Brain microvascular endothelial cell (primary cell): ENCODE results near the gene OR4D11.
"Not testable (repeated sequence)": the region's sequence is repeated elsewhere in the genome, so short reads cannot be mapped to it uniquely, and the experiment has no call there.

Experiments
- DNase-seq: peaks from one replicate; pipeline ENCODE4 v3.0.0-alpha.2; 2020
- H3K27ac ChIP-seq: fragments of 250-450 bp; sonication (Bioruptor Pico); 2 replicates; pipeline ENCODE4 v1.5.1; 2020; ENCODE audit warnings: mild to moderate bottlenecking, moderate library complexity
- H3K27me3 ChIP-seq: fragments of 250-450 bp; sonication (Bioruptor Pico); replicated peaks from 2 replicates; pipeline ENCODE4 v1.5.1; 2020; ENCODE audit warnings: mild to moderate bottlenecking
- H3K36me3 ChIP-seq: fragments of 250-450 bp; sonication (Bioruptor Pico); replicated peaks from 2 replicates; pipeline ENCODE4 v1.5.1; 2020; ENCODE audit warnings: mild to moderate bottlenecking
- H3K4me3 ChIP-seq: 2 replicates; pipeline ENCODE4 v1.5.1; 2011; ENCODE audit warnings: low read depth, mild to moderate bottlenecking, control low read depth, low read length, moderate library complexity
- in situ Hi-C: cut with HindIII; loops from 2 replicates; pipeline ENCODE4 v1.10.0; 2017; ENCODE audit warnings: low sequenced_read_pairs, low pct_ligation_motif_present
- TF ChIP-seq, protein P1 (sequence below): IDR thresholded peaks from 2 replicates; pipeline ENCODE4 v1.5.1; 2011; ENCODE audit warnings: low read depth, mild to moderate bottlenecking, moderate library complexity, low read length, control low read depth, inconsistent platforms; ENCODE audit errors: missing control alignments

The OR4D11 gene

DNA sequence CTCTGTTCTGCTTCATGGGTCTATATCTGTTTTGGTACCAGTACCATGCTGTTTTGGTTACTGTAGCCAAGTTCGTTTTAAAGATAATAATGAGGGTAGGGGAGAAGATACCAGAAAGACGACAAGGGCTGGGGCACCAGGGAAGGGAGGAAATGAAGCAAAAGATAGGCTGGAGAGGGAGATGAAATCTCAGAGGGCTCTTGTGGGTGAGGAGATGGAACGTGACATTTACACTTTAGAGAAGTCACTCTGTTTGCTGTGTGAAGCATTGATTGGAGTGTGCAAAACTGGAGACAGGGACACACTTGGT, 41.4 kb downstream of the OR4D11 start:
- in situ Hi-C loops = no loop called here
- DNase-seq = no peak
- Histone ChIP-seq H3K27ac (peak overlapping the region; percentile 85), H3K4me3 (no peak overlapping the region), H3K27me3 (no peaks in the 10 kb centered on the region), H3K36me3 (no peaks in the 10 kb centered on the region)
- TF ChIP-seq, protein P1, sequence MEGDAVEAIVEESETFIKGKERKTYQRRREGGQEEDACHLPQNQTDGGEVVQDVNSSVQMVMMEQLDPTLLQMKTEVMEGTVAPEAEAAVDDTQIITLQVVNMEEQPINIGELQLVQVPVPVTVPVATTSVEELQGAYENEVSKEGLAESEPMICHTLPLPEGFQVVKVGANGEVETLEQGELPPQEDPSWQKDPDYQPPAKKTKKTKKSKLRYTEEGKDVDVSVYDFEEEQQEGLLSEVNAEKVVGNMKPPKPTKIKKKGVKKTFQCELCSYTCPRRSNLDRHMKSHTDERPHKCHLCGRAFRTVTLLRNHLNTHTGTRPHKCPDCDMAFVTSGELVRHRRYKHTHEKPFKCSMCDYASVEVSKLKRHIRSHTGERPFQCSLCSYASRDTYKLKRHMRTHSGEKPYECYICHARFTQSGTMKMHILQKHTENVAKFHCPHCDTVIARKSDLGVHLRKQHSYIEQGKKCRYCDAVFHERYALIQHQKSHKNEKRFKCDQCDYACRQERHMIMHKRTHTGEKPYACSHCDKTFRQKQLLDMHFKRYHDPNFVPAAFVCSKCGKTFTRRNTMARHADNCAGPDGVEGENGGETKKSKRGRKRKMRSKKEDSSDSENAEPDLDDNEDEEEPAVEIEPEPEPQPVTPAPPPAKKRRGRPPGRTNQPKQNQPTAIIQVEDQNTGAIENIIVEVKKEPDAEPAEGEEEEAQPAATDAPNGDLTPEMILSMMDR = no peak

DNA sequence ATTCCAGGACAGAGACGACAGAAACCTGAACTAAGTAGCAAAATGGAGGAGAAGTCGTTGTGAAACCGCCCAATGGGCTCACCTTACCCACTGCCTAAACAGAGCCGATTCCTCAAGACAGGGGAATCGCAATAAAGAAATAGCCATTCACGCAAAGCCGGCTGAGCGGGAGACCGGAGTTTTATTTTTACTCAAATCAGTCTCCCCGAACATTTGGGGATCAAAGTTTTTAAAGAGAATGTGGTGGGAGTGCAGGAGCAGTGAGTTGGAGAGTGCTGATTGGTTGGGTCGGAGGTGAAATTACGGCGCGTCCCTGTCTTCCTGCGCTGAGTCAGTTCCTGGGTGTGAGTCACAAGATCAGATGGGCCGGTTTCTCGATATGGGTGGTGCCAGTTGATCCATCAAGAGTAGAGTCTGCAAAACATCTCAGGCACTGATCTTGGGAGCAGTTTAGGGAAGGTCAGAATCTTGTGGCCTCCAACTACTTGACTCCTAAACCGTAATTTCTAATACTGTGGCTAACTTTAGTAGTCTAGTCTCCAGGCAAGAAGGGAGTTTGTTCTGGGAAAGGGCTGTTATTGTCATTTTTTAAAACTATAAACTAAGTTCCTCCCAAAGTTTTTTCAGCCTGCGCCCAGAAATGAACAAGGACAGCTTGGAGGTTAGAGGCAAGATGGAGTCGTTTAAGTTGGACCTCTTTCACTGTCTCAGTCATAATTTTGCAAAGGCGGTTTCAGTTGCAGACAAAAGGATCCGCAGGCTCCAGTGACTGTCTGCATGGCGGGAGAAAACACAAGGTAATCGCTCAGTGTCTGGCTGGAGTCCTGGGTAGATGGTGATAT, 42.0 kb downstream of the OR4D11 start:
- TF ChIP-seq, protein P1 = no peak
- in situ Hi-C loops = no loop called here
- H3K4me3 ChIP-seq = no peak overlapping the region
- H3K36me3 ChIP-seq = no peaks in the 10 kb centered on the region
- no peaks in the 10 kb centered on the region for H3K27me3 ChIP-seq
- H3K27ac ChIP-seq = peak overlapping the region; percentile 85
- peak; percentile 92 for DNase-seq

DNA sequence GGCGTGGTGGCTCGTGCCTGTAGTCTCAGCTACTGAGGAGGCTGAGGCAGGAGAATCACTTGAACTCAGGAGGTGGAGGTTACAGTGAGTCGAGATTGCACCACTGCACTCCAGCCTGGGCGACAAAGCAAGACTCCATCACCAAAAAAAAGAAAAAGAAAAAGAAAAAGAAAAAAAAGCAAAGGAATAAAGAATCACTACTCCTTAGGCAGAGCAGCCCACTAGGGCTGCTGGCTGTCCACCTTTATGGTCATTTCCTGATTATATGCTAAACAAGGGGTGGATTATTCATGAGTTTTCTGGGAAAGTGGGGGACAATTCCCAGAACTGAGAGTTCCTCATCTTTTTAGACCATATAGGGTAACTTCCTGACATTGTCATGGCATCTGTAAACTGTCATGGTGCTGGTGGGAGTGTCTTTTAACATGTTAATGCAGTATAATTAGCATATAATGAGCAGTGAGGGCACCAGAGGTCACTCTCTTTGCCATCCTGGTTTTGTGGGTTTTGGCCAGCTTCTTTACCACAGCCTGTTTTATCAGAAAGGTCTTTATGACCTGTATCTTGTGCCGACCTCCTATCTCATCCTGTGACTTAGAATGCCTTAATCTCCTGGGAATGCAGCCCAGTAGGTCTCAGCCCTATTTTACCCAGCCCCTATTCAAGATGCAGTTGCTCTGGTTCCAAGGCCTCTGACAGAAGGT, 44.4 kb downstream of the OR4D11 start:
- H3K27ac ChIP-seq, DNase-seq, in situ Hi-C loops, H3K4me3 ChIP-seq, H3K36me3 ChIP-seq, H3K27me3 ChIP-seq: not testable (repeated sequence)

DNA sequence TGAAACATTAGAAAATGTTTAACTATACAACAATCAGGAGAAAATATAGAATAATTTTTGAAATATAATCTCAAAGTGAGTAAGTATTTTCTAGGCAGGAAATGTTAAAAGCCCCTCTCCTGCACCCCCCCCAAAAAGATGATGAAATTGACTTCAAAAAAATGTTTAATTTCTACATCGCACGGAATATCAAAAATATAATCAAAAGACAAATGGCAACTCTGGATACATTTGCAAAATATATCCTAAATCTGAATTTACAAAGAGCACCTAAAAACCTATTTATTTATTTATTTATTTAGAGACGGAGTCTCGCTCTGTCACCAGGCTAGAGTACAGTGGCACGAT, 44.9 kb downstream of the OR4D11 start:
- Histone ChIP-seq H3K27ac (no peak overlapping the region), H3K36me3 (no peaks in the 10 kb centered on the region), H3K27me3 (no peaks in the 10 kb centered on the region), H3K4me3 (no peak overlapping the region)
- no peak for DNase-seq
- in situ Hi-C loops = no loop called here
- TF ChIP-seq, protein P1 = no peak

DNA sequence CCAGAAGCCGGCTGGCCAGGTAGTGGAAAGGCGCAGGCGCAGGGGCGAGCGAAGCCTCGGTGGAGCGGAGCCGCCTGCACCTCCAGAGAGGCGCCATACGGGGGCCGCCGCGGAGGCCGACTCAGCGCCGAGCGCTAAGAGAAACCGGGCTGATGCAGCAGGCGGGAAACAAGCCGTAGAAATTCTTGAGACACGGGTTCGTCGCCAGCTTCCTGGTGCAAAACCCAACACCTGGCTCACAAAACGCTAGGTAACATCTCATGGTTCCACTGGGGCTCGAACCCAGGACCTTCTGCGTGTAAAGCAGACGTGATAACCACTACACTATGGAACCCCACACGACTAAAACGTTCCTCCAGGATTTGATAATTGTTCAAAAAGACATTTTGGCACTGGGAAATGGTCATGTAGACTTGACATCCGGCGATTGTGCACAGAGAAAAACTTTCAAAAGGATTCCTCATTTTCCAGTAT, 47.0 kb downstream of the OR4D11 start:
- Histone ChIP-seq H3K27me3 (no peaks in the 10 kb centered on the region), H3K36me3 (no peaks in the 10 kb centered on the region), H3K4me3 (peak overlapping the region; percentile 67), H3K27ac (peak overlapping the region; percentile 83)
- in situ Hi-C loops = no loop called here
- TF ChIP-seq, protein P1 = peak; percentile 59
- DNase-seq = peak; percentile 97

DNA sequence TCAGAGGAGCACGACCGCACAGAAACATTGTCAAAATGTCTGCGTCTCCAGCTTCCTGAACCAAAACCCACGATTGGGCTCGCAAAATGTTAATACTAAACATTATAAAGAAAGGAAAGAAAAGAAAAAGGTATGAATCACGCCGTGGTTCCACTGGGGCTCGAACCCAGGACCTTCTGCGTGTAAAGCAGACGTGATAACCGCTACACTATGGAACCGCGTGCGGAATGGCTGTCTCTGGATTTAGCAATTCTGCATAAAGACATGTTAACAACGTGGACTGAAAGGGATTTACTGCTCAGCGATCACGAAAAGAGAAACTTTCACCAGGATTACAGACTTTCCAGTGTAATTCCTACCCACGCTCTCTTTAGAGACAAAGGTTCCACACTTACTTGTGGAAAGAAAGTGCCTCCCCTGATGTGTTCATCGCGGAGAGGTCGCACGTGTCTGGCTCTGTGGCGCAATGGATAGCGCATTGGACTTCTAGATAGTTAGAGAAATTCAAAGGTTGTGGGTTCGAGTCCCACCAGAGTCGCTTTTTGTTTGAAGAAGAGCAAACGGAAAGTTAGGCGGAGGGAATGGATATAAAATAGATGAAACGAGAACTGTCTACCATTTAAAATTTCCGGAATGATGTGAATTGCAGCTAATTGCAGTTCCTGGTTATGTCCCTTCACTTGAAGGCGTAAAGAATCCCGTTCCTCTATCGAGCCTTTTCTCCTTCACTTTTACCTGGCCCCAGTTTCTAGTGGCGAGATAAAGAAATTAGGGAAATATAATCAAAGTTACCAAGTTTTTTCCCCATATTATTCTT, 47.7 kb downstream of the OR4D11 start:
- no peaks in the 10 kb centered on the region for H3K27me3 ChIP-seq

More for the DNA sequence above, 47.7 kb downstream of the OR4D11 start:
- H3K27ac ChIP-seq = peak overlapping the region; percentile 83
- H3K4me3 ChIP-seq = peak overlapping the region; percentile 67
- TF ChIP-seq, protein P1 = no peak
- DNase-seq = peak; percentile 94
- no peaks in the 10 kb centered on the region for H3K36me3 ChIP-seq
- in situ Hi-C loops = no loop called here
